ENCODE data around the gene C10orf67. TPM values are rescaled to one million over a fixed set of nuclear protein-coding genes. Genes with fewer than 3 reads are reported as not detected.
"Not testable (repeated sequence)": the region's sequence is repeated elsewhere in the genome, so short reads cannot be mapped to it uniquely, and the experiment has no call there.

Gene C10orf67
- total RNA-seq, 1 donor from 2014 or later = 1.2 TPM

DNA sequence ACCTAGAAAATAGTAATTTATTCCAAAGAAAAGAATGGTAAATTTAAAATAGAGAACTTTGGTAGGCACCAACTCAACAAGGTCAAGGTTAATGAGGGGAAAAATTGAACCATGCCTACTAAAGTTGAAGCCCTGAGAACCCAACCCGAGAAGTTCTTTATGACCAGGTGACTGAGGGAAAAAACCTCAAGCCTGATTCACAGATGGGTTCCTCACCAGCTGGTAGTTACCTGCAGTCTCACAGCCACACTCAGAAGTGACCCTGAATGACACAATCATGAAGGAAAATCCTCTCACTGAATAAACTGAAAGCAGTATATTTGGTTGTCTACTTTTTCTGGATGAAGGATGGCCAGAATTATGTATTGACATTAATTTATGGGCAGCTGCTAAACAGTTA is 7.0 kb downstream of the C10orf67 start:
- intact Hi-C loops (cut with DNase I) = no loop called here
- ATAC-seq (no peak), DNase-seq (ENCODE audit: low spot score) (no peak)

GRCh38 chr10:23331567-23332301 is 12.9 kb downstream of the C10orf67 start:
- ATAC-seq (no peak), DNase-seq (ENCODE audit: low spot score) (no peak)
- intact Hi-C loops (cut with DNase I) = no loop called here

GRCh38 chr10:23330948-23331347 is 13.6 kb downstream of the C10orf67 start:
- DNase-seq (ENCODE audit: low spot score) (no peak), ATAC-seq (no peak)
- intact Hi-C loops (cut with DNase I) = no loop called here

DNA sequence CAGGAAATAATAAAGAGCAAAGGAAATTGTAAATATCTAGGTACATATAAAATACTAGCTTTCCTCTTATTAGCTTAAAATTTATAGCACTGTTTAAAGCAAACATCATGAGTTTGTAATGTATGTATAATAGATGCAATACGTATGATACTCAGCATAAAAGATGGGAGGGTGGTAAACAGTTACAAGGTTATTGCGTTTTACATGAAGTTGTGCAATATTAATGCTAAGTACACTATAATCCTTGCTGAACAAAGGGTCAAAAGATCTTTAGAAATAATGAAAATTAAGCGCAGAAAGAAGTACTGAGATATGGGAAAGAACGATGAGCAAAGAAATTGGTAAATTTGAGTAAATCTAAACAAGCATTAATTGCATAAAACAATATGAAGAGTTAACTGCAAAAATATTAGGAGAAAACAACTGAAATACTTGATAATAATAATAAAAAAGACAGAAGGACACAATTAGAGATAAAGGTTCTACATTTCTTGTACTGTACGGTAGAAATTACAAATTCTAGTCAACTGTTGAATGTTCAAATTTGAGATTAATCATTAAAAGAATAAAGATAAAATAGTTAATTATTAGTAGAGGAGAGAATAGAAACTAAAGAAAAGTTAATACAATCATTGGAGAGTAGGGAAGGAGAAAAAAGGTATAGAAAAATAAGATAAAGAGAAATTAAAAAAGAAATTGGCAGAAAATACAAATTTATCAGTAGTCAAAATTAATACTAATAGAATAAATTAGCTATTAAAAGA is 17.9 kb downstream of the C10orf67 start:
- no peak for DNase-seq (ENCODE audit: low spot score)
- no peak for ATAC-seq
- intact Hi-C loops (cut with DNase I) = no loop called here

- intact Hi-C loops (cut with DNase I) = no loop called here
- ATAC-seq (no peak), DNase-seq (ENCODE audit: low spot score) (no peak)
Measured at GRCh38 chr10:23325132-23325531, 19.5 kb downstream of the C10orf67 start.

GRCh38 chr10:23324351-23324750 is 20.2 kb downstream of the C10orf67 start:
- no peak for ATAC-seq
- DNase-seq (ENCODE audit: low spot score) = no peak
- intact Hi-C loops (cut with DNase I) = no loop called here

DNA sequence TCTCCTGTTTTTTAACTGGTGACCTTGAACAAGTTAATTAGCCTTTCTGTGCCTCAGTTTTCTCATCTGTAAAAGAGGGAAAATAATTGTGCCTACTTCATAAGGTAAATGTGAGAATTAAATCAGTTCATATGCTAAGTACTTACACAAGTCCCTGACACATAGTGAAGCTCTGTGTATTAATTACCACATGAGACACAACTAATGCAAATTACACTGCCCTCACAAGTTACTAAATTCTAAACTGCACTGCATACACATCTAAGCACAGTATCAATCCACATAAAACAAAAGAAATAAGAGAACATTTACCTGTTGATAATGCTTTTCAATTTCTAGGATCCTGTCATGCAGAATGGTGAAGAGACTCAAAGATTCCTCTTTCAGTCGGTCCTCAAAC is 22.5 kb downstream of the C10orf67 start:
- DNase-seq (ENCODE audit: low spot score) (no peak), ATAC-seq (no peak)
- intact Hi-C loops (cut with DNase I) = no loop called here

- no peak for DNase-seq (ENCODE audit: low spot score)
- intact Hi-C loops (cut with DNase I) = loop anchor here (10.0 kb wide), 1 partner anchor 205 kb away; no protein-coding TSS in a partner anchor
- ATAC-seq = no peak
Measured at GRCh38 chr10:23319835-23320234, 24.8 kb downstream of the C10orf67 start.

DNA sequence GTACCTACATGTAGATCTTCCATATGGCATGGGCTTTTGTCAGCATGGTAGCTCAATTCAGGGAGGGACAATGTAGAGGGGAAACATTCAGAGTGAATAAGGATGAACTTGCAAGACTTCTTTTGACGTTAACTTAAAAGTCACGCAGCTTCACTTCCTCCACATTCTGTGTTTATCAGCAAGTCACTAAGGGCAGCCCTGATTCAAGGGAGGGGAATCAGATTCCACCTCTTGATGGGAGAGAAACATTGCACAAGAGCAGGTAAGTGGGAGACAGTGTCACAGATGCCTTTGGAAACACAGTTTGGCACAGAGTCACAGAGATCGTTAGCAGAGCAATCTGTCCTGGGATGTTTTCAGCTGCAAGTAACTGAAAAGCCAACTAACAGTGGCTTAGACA is 26.2 kb downstream of the C10orf67 start:
- ATAC-seq = no peak
- no peak for DNase-seq (ENCODE audit: low spot score)
- intact Hi-C loops (cut with DNase I) = loop anchor here (10.0 kb wide), 1 partner anchor 206 kb away; no protein-coding TSS in a partner anchor

GRCh38 chr10:23317416-23317815 is 27.2 kb downstream of the C10orf67 start:
- ATAC-seq (no peak), DNase-seq (ENCODE audit: low spot score) (no peak)
- intact Hi-C loops (cut with DNase I) = loop anchor here (10.0 kb wide), 1 partner anchor 207 kb away; no protein-coding TSS in a partner anchor

GRCh38 chr10:23316406-23316805 is 28.2 kb downstream of the C10orf67 start:
- intact Hi-C loops (cut with DNase I) = loop anchor here (10.0 kb wide), 1 partner anchor 208 kb away; no protein-coding TSS in a partner anchor
- ATAC-seq (no peak), DNase-seq (ENCODE audit: low spot score) (no peak)

- ATAC-seq = no peak
- DNase-seq (ENCODE audit: low spot score) = no peak
- intact Hi-C loops (cut with DNase I) = loop anchor here (10.0 kb wide), 1 partner anchor 209 kb away; no protein-coding TSS in a partner anchor
Measured at GRCh38 chr10:23315966-23316365, 28.6 kb downstream of the C10orf67 start.

DNA sequence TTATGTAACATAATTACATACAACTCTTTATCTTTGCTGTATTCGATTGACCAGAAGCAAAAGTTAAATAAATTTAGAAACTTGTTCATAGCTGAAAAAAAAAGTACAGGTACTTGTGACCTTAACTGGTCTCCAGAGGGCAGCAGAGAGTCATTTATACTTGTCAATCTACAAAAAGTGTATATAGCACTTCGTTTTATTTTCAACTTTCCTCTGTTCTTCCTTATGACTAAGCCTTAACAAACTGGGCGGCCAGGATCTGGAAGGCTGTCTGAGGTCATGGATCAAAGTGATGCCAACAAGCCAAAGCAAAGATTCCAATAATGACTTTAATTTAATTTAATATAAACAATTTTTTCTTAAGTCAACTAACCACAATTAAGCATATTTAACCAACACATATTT is 29.8 kb downstream of the C10orf67 start:
- intact Hi-C loops (cut with DNase I) = loop anchor here (10.0 kb wide), 1 partner anchor 210 kb away; no protein-coding TSS in a partner anchor
- ATAC-seq = peak; percentile 51
- no peak for DNase-seq (ENCODE audit: low spot score)

DNA sequence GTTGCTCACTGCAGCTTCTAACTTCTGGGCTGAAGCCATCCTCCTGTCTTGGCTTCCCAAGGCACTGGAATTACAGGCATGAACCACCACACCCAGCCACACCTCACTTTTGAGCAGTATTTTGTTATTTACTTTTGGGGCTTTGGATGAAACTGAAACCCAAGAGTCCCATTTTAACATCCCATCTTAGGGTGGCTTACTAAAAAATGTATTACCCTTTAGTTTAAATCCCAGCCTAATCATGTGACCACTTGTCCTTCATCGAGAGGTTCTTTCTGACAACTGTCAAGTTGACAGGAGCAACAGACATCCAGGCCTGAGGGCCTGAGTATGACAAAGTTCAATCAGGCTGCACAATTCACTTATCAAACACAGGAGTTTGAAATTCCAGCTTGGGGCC is 33.6 kb downstream of the C10orf67 start:
- intact Hi-C loops (cut with DNase I) = loop anchor here (10.0 kb wide), 1 partner anchor 214 kb away; no protein-coding TSS in a partner anchor
- no peak for ATAC-seq

GRCh38 chr10:23310404-23310803 is 34.2 kb downstream of the C10orf67 start:
- DNase-seq (ENCODE audit: low spot score) (no peak), ATAC-seq (no peak)
- intact Hi-C loops (cut with DNase I) = loop anchor here (10.0 kb wide), 1 partner anchor 214 kb away; no protein-coding TSS in a partner anchor

More for the DNA sequence above, 33.6 kb downstream of the C10orf67 start:
- no peak for DNase-seq (ENCODE audit: low spot score)

- ATAC-seq; DNase-seq (ENCODE audit: low spot score); intact Hi-C loops (cut with DNase I): not testable (repeated sequence)
Measured at GRCh38 chr10:23299961-23300360, 44.6 kb downstream of the C10orf67 start.

- ATAC-seq = no peak
- no peak for DNase-seq (ENCODE audit: low spot score)
- intact Hi-C loops (cut with DNase I) = no loop called here
Measured at GRCh38 chr10:23294638-23295247, 49.9 kb downstream of the C10orf67 start.

GRCh38 chr10:23293973-23294590 is 50.5 kb downstream of the C10orf67 start:
- DNase-seq (ENCODE audit: low spot score) (no peak), ATAC-seq (no peak)
- intact Hi-C loops (cut with DNase I) = no loop called here

DNA sequence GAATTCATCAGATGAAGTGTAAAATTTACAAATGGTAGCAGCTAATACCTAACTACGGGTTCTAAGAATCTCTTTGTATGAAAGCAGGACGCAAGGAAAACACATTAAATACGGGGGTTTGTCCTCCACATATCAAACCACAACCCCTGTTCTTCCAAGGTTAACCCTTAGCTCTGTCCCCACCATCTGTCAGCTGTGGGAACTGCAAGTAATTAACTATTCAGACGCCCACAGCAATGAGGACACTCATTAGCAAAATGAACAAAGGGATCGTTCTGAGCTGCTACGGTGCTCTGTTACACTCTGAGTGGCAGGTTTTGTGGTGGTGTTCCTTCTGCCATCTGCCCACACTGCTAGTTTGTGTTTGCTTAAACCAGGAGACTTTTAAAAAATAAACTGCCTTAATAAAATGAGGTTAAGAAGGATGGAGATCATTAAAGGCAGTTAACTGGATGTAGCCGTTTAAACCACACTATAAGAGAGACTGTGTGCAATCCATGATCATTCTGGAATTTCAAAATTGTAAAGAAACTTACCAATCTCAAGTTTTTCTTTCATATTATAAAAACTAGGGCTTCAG is 51.4 kb downstream of the C10orf67 start:
- DNase-seq (ENCODE audit: low spot score) (no peak), ATAC-seq (no peak)
- intact Hi-C loops (cut with DNase I) = no loop called here

Measured in sciatic nerve (tissue), 2 donors.